NCI-H82 treated with DMSO at 0.1 percent for 48 hours (cell line): ENCODE results near the gene LYAR.
A peak's percentile ranks its signal among the peaks of the same experiment; 100 is the strongest.
"Not testable (repeated sequence)": the region's sequence is repeated elsewhere in the genome, so short reads cannot be mapped to it uniquely, and the experiment has no call there.

Source experiments
- DNase-seq: peaks from one replicate; lab custom pipeline; 2025; ENCODE audit not compliant: unreplicated experiment; lab: John Stamatoyannopoulos, UW

LYAR gene

GRCh38 chr4:4267981-4268380, 22.0 kb downstream of the LYAR start:
- DNase-seq = no peak

DNA sequence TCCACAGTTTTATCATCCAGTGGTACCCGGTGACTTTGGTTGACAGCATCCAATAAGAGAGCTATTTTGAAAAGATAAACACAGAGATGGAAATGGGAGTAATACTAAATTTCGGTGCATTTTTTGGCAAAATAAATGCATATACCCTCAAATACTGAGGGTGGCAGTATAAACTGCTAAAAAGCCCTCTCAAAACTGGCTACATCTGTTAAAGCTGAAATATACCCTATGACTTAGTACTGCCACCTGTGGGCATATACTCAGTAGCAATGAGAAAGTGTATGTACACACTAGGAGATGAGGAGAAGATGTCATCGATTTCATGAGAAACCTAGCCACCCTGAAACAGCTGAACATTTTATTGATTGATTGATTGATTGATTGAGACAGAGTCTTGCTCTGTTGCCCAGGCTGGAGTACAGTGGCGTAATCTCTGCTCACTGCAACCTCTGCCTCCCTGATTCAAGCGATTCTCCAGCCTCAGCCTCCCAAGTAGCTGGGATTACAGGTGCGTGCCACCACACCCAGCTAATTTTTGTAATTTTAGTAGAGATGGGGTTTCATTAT, 29.7 kb downstream of the LYAR start:
- DNase-seq = no peak

DNA sequence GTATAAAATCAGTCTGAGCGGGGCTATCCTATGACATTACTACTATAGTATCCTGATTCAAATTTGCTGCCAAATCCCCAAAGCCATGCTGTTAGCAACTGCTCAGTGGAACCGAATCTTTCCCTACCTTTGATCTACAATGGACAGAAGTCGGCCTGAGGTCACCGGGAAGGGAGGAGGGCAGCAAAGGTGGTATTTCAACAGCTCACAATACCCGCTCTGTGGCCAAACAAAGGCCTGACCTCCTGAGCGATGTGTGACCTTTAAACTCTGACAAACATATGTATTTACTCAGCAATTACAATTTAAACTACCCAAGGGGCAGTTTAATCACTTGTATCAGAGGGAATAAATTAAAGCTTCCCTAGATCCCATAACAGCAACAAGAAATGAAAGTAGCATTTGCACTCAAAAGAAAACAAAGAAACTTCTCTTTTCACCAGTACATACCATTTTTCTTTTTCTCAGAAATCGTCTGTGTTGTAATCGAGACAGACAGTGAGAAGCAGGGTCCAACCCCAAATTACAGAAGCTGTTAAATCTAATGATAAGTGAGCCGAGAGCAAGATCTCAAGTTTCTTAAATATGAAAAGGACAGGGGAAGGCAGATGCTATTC, 30.4 kb downstream of the LYAR start:
- no peak for DNase-seq

DNA sequence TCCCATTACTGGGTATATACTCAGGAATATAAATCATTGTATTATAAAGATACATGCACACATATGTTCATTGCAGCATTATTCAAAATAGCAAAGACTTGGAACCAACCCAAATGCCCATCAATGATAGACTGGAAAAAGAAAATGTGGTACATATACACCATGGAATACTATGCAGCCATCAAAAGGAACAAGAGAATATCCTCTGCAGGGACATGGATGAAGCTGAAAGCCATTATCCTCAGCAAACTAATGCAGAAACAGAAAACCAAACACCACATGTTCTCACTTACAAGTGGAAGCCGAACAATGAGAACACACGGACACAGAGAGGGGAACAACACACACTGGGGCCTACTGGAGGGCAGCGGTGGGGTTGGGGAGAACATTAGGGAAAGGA, 32.2 kb downstream of the LYAR start:
- DNase-seq = not testable (repeated sequence)

DNA sequence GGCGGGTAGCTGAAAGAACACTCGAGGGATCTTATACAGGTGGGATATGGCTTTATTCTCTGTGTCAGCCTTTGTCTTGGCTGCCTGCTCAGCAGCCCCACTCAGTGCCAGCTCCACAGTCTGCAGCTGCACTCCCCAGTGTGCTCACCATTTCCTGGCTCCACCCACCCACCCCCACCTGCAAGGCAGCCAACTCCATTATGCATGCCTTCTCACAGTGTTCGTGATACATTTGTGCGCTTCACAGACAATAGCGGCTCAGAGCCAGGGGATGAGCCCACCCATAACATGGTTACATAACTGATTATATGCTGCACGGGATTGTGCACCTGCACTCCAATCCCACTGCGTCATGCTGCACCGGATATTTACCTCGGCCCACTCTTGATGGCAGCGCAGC, 33.2 kb downstream of the LYAR start:
- DNase-seq = no peak

- no peak for DNase-seq
These were observed 35.3 kb downstream of the LYAR start for GRCh38 chr4:4254666-4255065.

GRCh38 chr4:4254199-4254598, 35.8 kb downstream of the LYAR start:
- DNase-seq = no peak

DNA sequence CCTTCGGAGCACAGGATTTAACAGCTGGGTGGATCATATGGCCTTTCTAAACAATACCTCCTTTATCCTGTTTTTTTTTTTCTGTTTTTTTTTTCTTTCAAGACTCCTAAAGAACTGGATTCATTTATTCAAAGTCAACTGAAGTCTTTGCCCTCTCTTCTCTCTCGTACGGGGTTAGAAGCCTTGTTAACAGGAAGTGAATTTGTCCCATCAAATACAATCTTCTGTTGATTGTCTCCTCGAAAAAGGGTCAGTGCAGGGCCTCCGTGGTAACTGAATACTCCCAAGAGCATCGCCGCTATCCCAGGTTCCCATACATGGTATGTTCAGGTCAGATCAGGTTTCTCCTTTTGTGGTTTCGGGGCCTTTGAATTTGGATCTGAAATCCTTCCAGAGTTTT, 40.1 kb downstream of the LYAR start:
- no peak for DNase-seq

DNA sequence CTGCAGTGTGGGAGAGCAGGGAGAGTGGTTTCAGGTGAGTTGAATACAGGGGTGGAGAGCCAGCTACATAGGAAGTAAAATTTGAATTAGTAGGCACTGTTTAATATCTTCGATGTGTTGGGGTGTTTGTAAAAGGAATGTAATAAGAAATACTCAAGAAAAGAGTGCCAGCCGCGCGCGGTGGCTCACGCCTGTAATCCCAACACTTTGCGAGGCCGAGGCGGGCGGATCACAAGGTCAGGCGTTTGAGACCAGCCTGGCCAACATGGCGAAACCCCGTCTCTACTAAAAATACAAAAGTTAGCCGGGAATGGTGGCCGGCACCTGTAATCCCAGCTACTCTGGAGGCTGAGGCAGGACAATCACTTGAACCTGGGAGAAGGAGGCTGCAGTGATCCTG, 40.6 kb downstream of the LYAR start:
- DNase-seq = not testable (repeated sequence)

- DNase-seq = no peak
These were observed 41.1 kb downstream of the LYAR start for GRCh38 chr4:4248885-4249203.

DNA sequence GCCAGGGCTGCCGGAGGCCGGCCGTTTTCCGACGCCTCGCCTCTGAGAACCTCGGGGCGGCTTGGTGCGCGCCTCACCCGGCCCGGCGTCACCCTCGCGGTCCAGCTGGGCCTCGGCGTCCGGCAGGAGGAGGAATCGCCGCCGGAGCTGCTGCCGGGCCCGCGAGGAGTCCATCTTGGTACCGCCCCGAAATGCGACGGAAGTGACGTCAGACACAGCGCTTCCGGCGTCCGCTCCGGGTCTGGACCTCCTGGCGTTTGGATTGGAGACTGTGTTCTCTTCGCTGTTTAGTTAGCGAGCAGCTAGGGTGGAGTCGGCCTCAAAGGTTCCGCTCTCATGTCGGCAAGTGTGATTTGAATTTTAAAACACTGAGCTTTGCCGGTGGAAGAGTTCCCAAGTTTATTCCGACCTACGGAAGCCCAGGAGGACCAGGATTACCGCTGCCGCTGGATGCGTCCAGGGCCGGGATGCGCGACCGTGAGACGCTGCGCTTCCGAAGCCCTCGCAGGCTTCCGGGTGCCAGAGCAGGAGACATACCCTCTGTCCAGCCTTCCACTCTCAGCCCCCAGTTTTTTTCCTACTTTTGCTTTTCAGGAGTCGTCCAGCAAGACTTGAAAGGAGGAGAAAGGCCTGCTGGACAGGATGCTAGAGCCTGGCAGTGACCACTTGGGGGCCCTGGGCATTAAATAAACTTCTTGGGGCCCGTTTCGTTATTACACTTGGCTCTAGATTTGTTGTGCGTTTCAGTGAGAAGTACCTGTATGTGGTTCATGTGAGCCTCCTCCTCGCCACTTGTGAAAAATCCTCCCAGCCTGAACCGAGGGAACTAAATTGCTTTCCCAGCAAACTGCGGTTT, 41.7 kb downstream of the LYAR start, which contains the start of gene TMEM128:
Gene TMEM128, minus strand, starts transcription at position 195 of the 856 bp plus-strand sequence. Its CDS starts 21 bp downstream, at position 174.
- DNase-seq = peak; percentile 76

- no peak for DNase-seq
These were observed 42.3 kb downstream of the LYAR start for GRCh38 chr4:4247696-4248028.

DNA sequence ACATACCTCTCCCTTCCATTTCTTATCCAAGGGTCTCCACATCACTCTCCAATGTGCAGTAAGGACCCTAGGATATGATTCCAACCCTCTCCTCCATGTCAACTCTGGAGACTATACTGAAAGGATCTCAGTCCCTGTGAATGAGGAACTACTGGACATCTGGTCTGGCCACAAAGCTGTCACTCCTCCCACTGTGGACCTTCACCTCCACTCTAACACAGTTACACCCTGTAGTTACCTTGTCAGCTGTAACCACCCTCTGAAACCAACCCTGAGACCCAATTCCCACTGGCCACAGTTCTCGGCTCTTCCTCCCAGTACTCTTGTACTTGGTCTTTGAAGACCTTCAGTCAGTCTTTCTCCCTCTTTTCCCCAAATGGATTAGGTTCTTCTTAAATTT, 44.8 kb downstream of the LYAR start:
- no peak for DNase-seq

- DNase-seq = not testable (repeated sequence)
These were observed 50.4 kb downstream of the LYAR start for GRCh38 chr4:4239551-4239950.

DNA sequence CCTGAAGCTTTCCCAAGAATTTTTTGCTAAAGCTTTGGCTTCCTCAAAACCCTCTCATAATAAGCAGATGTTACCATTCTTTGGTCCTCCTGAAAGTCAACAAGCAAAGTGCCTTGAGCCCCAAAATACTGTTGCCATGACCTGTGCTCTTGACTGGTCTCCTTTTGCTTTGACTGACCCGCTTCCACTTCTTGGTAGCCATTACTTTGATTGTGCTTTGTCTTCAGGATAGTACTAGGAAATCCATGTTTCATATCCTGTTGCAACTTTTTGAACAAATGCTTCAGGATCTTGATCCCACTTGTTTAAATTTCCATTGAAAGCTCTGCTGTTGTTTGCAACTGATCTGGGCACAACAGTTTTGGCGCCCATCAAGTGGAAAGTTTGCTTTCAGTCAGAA, 56.3 kb downstream of the LYAR start:
- DNase-seq = no peak

- DNase-seq = no peak
These were observed 61.6 kb downstream of the LYAR start for GRCh38 chr4:4228356-4228668.

DNA sequence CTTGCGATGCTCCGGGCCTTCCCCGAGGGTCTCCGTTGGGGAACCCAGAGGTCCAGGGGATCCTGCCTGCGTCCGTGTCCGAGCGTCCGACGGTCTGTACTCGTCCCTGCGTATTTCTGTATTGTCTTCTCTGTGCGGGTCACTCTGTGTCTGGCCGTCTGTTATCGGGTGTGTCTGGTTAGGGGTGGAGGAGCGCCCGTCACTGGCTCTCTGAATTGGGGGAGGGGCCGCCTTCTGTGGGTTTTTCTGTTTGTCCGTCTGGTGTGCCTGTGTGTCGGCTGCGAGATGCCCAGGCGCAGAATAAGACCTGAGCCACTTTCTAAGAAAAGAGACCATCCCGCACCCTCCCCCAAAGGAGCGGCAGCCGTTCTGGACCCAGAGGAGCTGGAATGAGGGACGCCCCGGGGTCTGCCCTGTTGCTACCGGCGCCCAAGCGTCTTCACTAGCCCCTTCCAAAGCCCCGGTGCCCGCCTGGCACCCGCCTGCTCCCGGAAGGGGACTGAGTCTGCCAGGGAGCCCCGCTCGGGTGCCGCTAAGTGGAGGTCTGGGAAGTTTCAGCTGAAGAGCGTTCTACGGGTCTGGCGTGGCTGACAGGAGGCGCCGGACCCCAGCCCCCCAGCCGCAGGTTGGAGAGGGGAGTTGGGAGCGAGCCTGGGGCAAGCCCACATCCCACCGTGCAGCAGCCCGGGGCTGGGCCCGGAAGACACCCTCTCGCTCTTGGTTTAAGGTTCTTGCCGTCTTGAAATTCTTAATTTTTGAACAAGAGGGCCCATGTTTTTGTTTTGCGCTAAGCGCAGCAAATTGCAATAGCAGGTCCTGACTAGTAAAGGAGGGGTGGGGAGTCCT, 62.2 kb downstream of the LYAR start:
- no peak for DNase-seq

DNA sequence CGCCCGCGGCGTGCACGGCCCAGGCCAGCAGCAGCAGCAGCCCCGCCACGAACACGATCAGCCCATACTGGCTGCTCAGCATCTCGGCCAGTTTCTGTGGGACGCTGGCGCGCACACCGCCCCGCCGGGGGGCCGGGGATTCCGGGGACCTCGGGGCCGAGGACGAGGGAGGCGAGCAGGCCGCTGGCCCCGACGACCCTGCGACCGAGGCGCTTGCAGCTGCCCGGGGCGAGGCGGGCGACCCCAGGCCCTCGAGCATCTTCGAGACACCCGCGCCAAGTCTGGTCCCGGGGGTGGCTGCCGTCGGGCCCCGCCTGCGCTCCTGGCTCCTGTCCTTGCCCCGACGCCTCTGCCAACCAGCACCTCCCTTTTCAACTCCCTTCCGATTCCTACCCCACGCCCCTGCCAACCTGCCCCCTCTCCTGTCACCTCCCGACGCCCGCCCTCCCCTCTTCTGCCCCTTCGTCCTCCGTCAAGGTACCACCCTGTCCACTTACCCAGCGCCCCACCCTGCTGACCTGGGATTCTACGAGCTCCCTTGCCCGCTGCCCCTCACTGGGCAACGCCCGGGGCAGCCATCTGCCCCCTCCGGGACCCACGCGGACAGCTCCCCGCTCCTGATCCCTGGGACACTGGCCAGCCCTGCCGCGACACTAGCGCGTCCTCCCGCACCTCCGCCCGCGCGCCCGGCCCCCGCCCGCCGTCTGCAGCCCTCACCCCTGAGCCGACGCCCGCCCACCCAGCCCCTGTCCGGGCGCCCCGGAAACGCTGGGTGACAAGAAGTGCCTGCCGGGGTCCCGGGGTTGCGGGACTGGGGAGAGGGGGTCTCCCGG, 63.1 kb downstream of the LYAR start, which contains the start of gene OTOP1:
Gene OTOP1, minus strand, starts transcription at position 324 of the 833 bp plus-strand sequence. Its CDS starts 65 bp downstream, at position 259.
- no peak for DNase-seq

- no peak for DNase-seq
These were observed 63.9 kb downstream of the LYAR start for GRCh38 chr4:4225915-4226605.
